Suprapubic skin (tissue), 4 donors: Measurements from ENCODE around the gene CFAP126. TPM values are rescaled to one million over a fixed set of nuclear protein-coding genes. Genes with fewer than 3 reads are reported as not detected.

Experiments used
- DNase-seq, 2 donors: peaks; one replicate each; pipeline ENCODE4 v3.0.0-alpha.2; 2019; ENCODE audit warnings: low spot score in 2 of 2
- H3K27ac ChIP-seq: fragments of 200-600 bp; sonication (generic); one replicate; pipeline ENCODE4 v1.5.1; 2019
- H3K27me3 ChIP-seq: fragments of 200-600 bp; sonication (generic); one replicate; pipeline ENCODE4 v1.5.1; 2019
- H3K36me3 ChIP-seq: fragments of 200-600 bp; sonication (generic); one replicate; pipeline ENCODE4 v1.5.1; 2019
- H3K4me1 ChIP-seq: fragments of 200-600 bp; sonication (generic); one replicate; pipeline ENCODE4 v1.5.1; 2019
- H3K4me3 ChIP-seq: fragments of 200-600 bp; sonication (generic); one replicate; pipeline ENCODE4 v1.5.1; 2019; ENCODE audit warnings: mild to moderate bottlenecking
- H3K9me3 ChIP-seq: fragments of 200-600 bp; sonication (generic); one replicate; pipeline ENCODE4 v1.5.1; 2019
- CTCF ChIP-seq, 2 donors: fragments of 200-600 bp in 1 of 2; fragments of 450-650 bp in 1 of 2; sonication (generic) in 1 of 2; IDR thresholded peaks; one replicate each; pipeline ENCODE4 v1.5.1; 2016 to 2019; ENCODE audit warnings: antibody characterized with exemption in 2 of 2, mild to moderate bottlenecking in 1 of 2, moderate library complexity in 1 of 2
- EP300 ChIP-seq: sonication (generic); formaldehyde crosslinking; IDR thresholded peaks from one replicate; pipeline ENCODE4 v1.6.1; 2017; ENCODE audit warnings: antibody characterized with exemption
- POLR2A ChIP-seq, 2 donors: fragments of 450-650 bp; IDR thresholded peaks; one replicate each; pipeline ENCODE4 v1.6.1; 2017; ENCODE audit warnings: antibody characterized with exemption in 2 of 2, mild to moderate bottlenecking in 2 of 2, moderate library complexity in 2 of 2
- POLR2AphosphoS5 ChIP-seq, 3 donors: sonication (generic); formaldehyde crosslinking; IDR thresholded peaks; one replicate each; pipeline ENCODE4 v1.6.1; 2017; ENCODE audit warnings: antibody characterized with exemption in 3 of 3
- WGBS: methylation state at CpG from one replicate; pipeline ENCODE4 v1.1.5; 2018; 5-methylcytosine and 5-hydroxymethylcytosine counted together
- total RNA-seq, 4 donors: library from RNA; depleted of rRNA; stranded (reverse); fragments of >200 nt; gene quantifications; one replicate each; pipeline ENCODE4 v1.1.0, GENCODE V29; 2016

The CFAP126 gene
- total RNA-seq, 4 donors from 2014 or later, result not detected

- Histone ChIP-seq H3K4me3 (no peak overlapping the region), H3K36me3 (peaks cover 17% of the 10 kb centered on the region), H3K27me3 (no peaks in the 10 kb centered on the region), H3K27ac (no peak overlapping the region), H3K4me1 (no peaks in the 10 kb centered on the region), H3K9me3 (no peaks in the 10 kb centered on the region)
- 91% methylated on average over 8 of the region's 8 CpGs for WGBS
- TF ChIP-seq EP300 (no peak), POLR2A (IDR thresholded peaks at IDR 0.05) (no peak), POLR2AphosphoS5 (IDR thresholded peaks at IDR 0.05) (no peak), CTCF (IDR thresholded peaks at IDR 0.05) (no peak)
- DNase-seq, result no peak
These were observed 10.6 kb downstream of the CFAP126 start for GRCh38 chr1:161357073-161357472.

GRCh38 chr1:161351482-161351881, 16.2 kb downstream of the CFAP126 start:
- Histone ChIP-seq H3K9me3 (no peaks in the 10 kb centered on the region), H3K4me3 (no peak overlapping the region), H3K36me3 (peaks cover 16% of the 10 kb centered on the region), H3K27ac (no peak overlapping the region), H3K27me3 (no peaks in the 10 kb centered on the region), H3K4me1 (no peaks in the 10 kb centered on the region)
- DNase-seq, result no peak
- WGBS, result 81% methylated on average over 1 of the region's 1 CpG
- TF ChIP-seq CTCF (IDR thresholded peaks at IDR 0.05) (no peak), POLR2AphosphoS5 (IDR thresholded peaks at IDR 0.05) (no peak), EP300 (no peak), POLR2A (IDR thresholded peaks at IDR 0.05) (no peak)

- no peak overlapping the region for H3K4me3 ChIP-seq
- no peak for DNase-seq
- H3K27ac ChIP-seq, result no peak overlapping the region
- H3K27me3 ChIP-seq, result no peaks in the 10 kb centered on the region
- peaks cover 22% of the 10 kb centered on the region for H3K36me3 ChIP-seq
- H3K4me1 ChIP-seq, result no peaks in the 10 kb centered on the region
- WGBS, result 83% methylated on average over 1 of the region's 1 CpG
- TF ChIP-seq CTCF (IDR thresholded peaks at IDR 0.05), result no peak
- no peak for TF ChIP-seq POLR2A (IDR thresholded peaks at IDR 0.05)
- TF ChIP-seq EP300, result no peak
- no peak for TF ChIP-seq POLR2AphosphoS5 (IDR thresholded peaks at IDR 0.05)
- H3K9me3 ChIP-seq, result no peaks in the 10 kb centered on the region
These were observed 17.0 kb downstream of the CFAP126 start for GRCh38 chr1:161350671-161351070.

GRCh38 chr1:161342821-161343220, 24.9 kb downstream of the CFAP126 start:
- peaks cover 59% of the 10 kb centered on the region for H3K36me3 ChIP-seq
- H3K9me3 ChIP-seq, result no peaks in the 10 kb centered on the region
- H3K4me3 ChIP-seq, result no peak overlapping the region
- DNase-seq, result no peak
- no peaks in the 10 kb centered on the region for H3K27me3 ChIP-seq
- 96% methylated on average over 5 of the region's 5 CpGs for WGBS
- no peak overlapping the region for H3K27ac ChIP-seq
- H3K4me1 ChIP-seq, result no peaks in the 10 kb centered on the region
- no peak for TF ChIP-seq POLR2AphosphoS5 (IDR thresholded peaks at IDR 0.05)
- no peak for TF ChIP-seq EP300
- no peak for TF ChIP-seq POLR2A (IDR thresholded peaks at IDR 0.05)
- TF ChIP-seq CTCF (IDR thresholded peaks at IDR 0.05), result no peak

- peaks cover 64% of the 10 kb centered on the region for H3K36me3 ChIP-seq
- H3K9me3 ChIP-seq, result no peaks in the 10 kb centered on the region
- no peak overlapping the region for H3K4me3 ChIP-seq
- H3K27me3 ChIP-seq, result no peaks in the 10 kb centered on the region
- TF ChIP-seq POLR2A (IDR thresholded peaks at IDR 0.05) (no peak), CTCF (IDR thresholded peaks at IDR 0.05) (no peak), POLR2AphosphoS5 (IDR thresholded peaks at IDR 0.05) (no peak), EP300 (no peak)
- H3K4me1 ChIP-seq, result no peaks in the 10 kb centered on the region
- DNase-seq, result no peak
- no peak overlapping the region for H3K27ac ChIP-seq
- WGBS, result 100% methylated on average over 2 of the region's 2 CpGs
These were observed 25.5 kb downstream of the CFAP126 start for GRCh38 chr1:161342177-161342576.
